K562 (cell line): ENCODE measurements around the gene POU3F3. TPM values are rescaled to one million over a fixed set of nuclear protein-coding genes. Genes with fewer than 3 reads are reported as not detected.

Experiments
- ATAC-seq: fragments of 200-7000 bp; cut with Tn5 transposase; 3 replicates; pipeline ENCODE4 v1.9.1; 2020; ENCODE audit warnings: moderate library complexity
- BruUV-seq: library from RNA; stranded (reverse); fragments of 400-500 nt; replicated peaks from 2 replicates; lab custom pipeline; 2021; lab: Mats Ljungman, UMichigan
- CTCF ChIA-PET: fragments of 300-600 bp; formaldehyde crosslinking; extraction: SDS; loops from one replicate; lab custom pipeline; 2021; ENCODE audit warnings: low intra/inter-chr PET ratio; lab: Yijun Ruan, JAX
- POLR2A ChIA-PET: fragments of 300-600, 350-650 bp; sonication (Branson Sonifier 250); formaldehyde crosslinking; extraction: SDS; loops from one replicate; lab custom pipeline; 2021; ENCODE audit warnings: antibody characterized with exemption, inconsistent platforms; lab: Yijun Ruan, JAX
- DNase-seq, 4 experiments: peaks; one replicate each; pipeline versions ENCODE4 v3.0.0 to v3.0.0-alpha.2; 2011 to 2018; ENCODE audit warnings: low spot score in 3 of 4, mixed read lengths in 3 of 4; ENCODE audit errors: extremely low read depth in 1 of 4
- FAIRE-seq: peaks from 2 replicates; lab custom pipeline; 2011; peaks lifted over from hg19 to GRCh38; lab: Jason Lieb, UNC
- H2AFZ ChIP-seq: 2 replicates; pipeline ENCODE4 v1.6.0; 2011; ENCODE audit warnings: low read depth, low read length, control low read depth, inconsistent platforms
- H3K27ac ChIP-seq: fragments of 200-600 bp; 3 replicates; pipeline ENCODE4 v1.8.0; 2011; ENCODE audit warnings: low read depth, mild to moderate bottlenecking, control low read depth, inconsistent platforms, low read length, moderate library complexity, mixed read lengths; ENCODE audit errors: extremely low read depth
- H3K27me3 ChIP-seq, 2 experiments: fragments of 300-600 bp in 1 of 2; 2 replicates in 1 of 2; 3 replicates in 1 of 2; pipeline versions ENCODE4 v1.6.0 to v1.8.0; 2011; ENCODE audit warnings: inconsistent platforms in 2 of 2, low read length in 2 of 2, mild to moderate bottlenecking in 1 of 2, mixed read lengths in 1 of 2, moderate library complexity in 1 of 2; ENCODE audit not compliant: control insufficient read depth in 2 of 2, insufficient read depth in 2 of 2
- H3K36me3 ChIP-seq: fragments of 300-600 bp; 3 replicates; pipeline ENCODE4 v1.8.0; 2011; ENCODE audit warnings: mild to moderate bottlenecking, low read length, inconsistent platforms; ENCODE audit not compliant: control insufficient read depth, insufficient read depth
- H3K4me1 ChIP-seq, 2 experiments: fragments of 200-600 bp in 1 of 2; replicated peaks in 1 of 2; 2 replicates in 1 of 2; 3 replicates in 1 of 2; pipeline versions ENCODE4 v1.5.1 to v1.8.0; 2011; ENCODE audit warnings: inconsistent platforms in 2 of 2, low read length in 2 of 2, mild to moderate bottlenecking in 1 of 2, mixed read lengths in 1 of 2, moderate library complexity in 1 of 2; ENCODE audit not compliant: control insufficient read depth in 2 of 2, insufficient read depth in 2 of 2
- H3K4me2 ChIP-seq: 2 replicates; pipeline ENCODE4 v1.6.1; 2011; ENCODE audit warnings: low read length, control low read depth, inconsistent platforms, mixed read lengths; ENCODE audit not compliant: insufficient read depth
- H3K4me3 ChIP-seq: fragments of 200-600 bp; sonication (generic), shearing (Covaris generic); 2 replicates; pipeline ENCODE4 v1.5.1; 2016; ENCODE audit warnings: control low read depth, inconsistent platforms
- H3K79me2 ChIP-seq: fragments of 200-600 bp; 3 replicates; pipeline ENCODE4 v1.8.0; 2011; ENCODE audit warnings: low read length, inconsistent platforms; ENCODE audit not compliant: control insufficient read depth, insufficient read depth
- H3K9ac ChIP-seq, 2 experiments: 2 replicates each; pipeline versions ENCODE4 v1.6.0 to v1.6.1; 2011; ENCODE audit warnings: low read depth in 2 of 2, low read length in 2 of 2, control low read depth in 1 of 2, inconsistent platforms in 1 of 2, mild to moderate bottlenecking in 1 of 2, mixed read lengths in 1 of 2; ENCODE audit not compliant: insufficient read depth in 1 of 2
- H3K9me1 ChIP-seq: one replicate; pipeline ENCODE4 v1.6.0; 2011; ENCODE audit warnings: inconsistent platforms, mild to moderate bottlenecking, low read length, moderate library complexity; ENCODE audit not compliant: control insufficient read depth, insufficient read depth
- H3K9me3 ChIP-seq: replicated peaks from 2 replicates; pipeline ENCODE4 v1.5.1; 2011; ENCODE audit warnings: low read depth, low read length, inconsistent platforms; ENCODE audit not compliant: control insufficient read depth, insufficient read depth
- H4K20me1 ChIP-seq: replicated peaks from 2 replicates; pipeline ENCODE4 v1.6.1; 2011; ENCODE audit warnings: low read length, inconsistent platforms, mixed read lengths; ENCODE audit not compliant: control insufficient read depth, insufficient read depth
- CHD2 ChIP-seq: IDR thresholded peaks from 2 replicates; pipeline ENCODE4 v1.6.1; 2011; ENCODE audit warnings: low read depth, low read length
- ZBTB26 ChIP-seq: fragments of 450-650 bp; formaldehyde crosslinking; IDR thresholded peaks from 2 replicates; pipeline ENCODE4 v1.4.0; 2022; ENCODE audit warnings: missing genetic modification characterization
- ZNF696 ChIP-seq: fragments of 250-450 bp; sonication (Bioruptor Pico); conservative IDR thresholded peaks from 2 replicates; pipeline ENCODE4 v1.4.0; 2020; ENCODE audit warnings: mild to moderate bottlenecking, moderate library complexity
- ZNF77 ChIP-seq: fragments of 250-450 bp; sonication (Bioruptor Pico); IDR thresholded peaks from 2 replicates; pipeline ENCODE4 v1.5.0; 2020
- WGBS: fragments of 100-300 bp; shearing (Covaris generic); methylation state at CpG from one replicate; pipeline ENCODE4 v1.1.6; 2016; ENCODE audit warnings: low coverage, mixed read lengths; ENCODE audit not compliant: insufficient coverage; ENCODE audit errors: missing lambda C conversion rate; 5-methylcytosine and 5-hydroxymethylcytosine counted together
- in situ Hi-C: fragments of 300-500 bp; cut with MboI; formaldehyde crosslinking; loops from 4 replicates; pipeline ENCODE4 v1.15.0; 2018; ENCODE audit warnings: inconsistent platforms, mixed read lengths
- intact Hi-C: fragments of 100-400 bp; cut with micrococcal nuclease; formaldehyde crosslinking; loops from 2 replicates; pipeline ENCODE4 v1.14.2; 2022
- polyA plus RNA-seq, 8 experiments: library from polyadenylated mRNA; depleted of rRNA in 4 of 8; stranded (reverse) in 5 of 8; unstranded in 3 of 8; fragments of >200 nt; fragmentation: Nextera tagmentation in 2 of 8; fragmentation: Illumina TruSeq in 1 of 8; extraction: Ambion mirVana in 2 of 8; extraction: Trizol in 1 of 8; gene quantifications; 2 replicates each; pipeline versions ENCODE4 v1.2.1 to v1.2.3, GENCODE V29; 2011 to 2014; ENCODE audit warnings: inconsistent platforms in 1 of 8, missing spikeins in 1 of 8
- total RNA-seq, 7 experiments: library from RNA; depleted of rRNA in 6 of 7; stranded (reverse); fragments of >200 nt in 6 of 7; fragmentation: Illumina TruSeq in 2 of 7; extraction: Trizol in 2 of 7; gene quantifications; 2 replicates each; pipeline versions ENCODE4 v1.2.1 to v1.2.3, GENCODE V29; 2011 to 2021; ENCODE audit warnings: low replicate concordance in 1 of 7

The POU3F3 gene
- total and polyA plus RNA-seq, 9 of the 15 experiments (the other 6 are each of a cell fraction or from before 2014, with no cell fraction given) = not detected

- intact Hi-C loops (no loop called here), in situ Hi-C loops (no loop called here)
- ChIA-PET POLR2A (no interaction called here), CTCF (no interaction called here)
- Histone ChIP-seq H3K4me1 (no peaks in the 10 kb centered on the region), H4K20me1 (no peaks in the 10 kb centered on the region), H3K79me2 (no peaks in the 10 kb centered on the region), H3K9me1 (no peaks in the 10 kb centered on the region), H3K27ac (no peak overlapping the region; the same call in 2 of the 3 replicates), H3K4me3 (no peak overlapping the region), H2AFZ (no peak overlapping the region), H3K9me3 (no peaks in the 10 kb centered on the region), H3K27me3 (peaks cover 0 to 13% of the 10 kb centered on the region in 2 experiments; a peak in 3 of 5 replicates), H3K36me3 (no peaks in the 10 kb centered on the region), H3K4me2 (no peak overlapping the region), H3K9ac (no peak overlapping the region)
- ATAC-seq = no peak
- no peak for FAIRE-seq
- WGBS = 2% methylated on average over 11 of the region's 11 CpGs
- no peak for TF ChIP-seq ZNF696 (CRISPR knock-in tag)
- TF ChIP-seq ZBTB26 = 0 out of 2 replicates have a peak, but pooled peaks have one; percentile 28
- DNase-seq = no peak
- no TSS peak for BruUV-seq
These were observed 25.1 kb downstream of the POU3F3 start for GRCh38 chr2:104878863-104879512.

GRCh38 chr2:104880076-104880475 lies 26.2 kb downstream of the POU3F3 start:
- no peak for FAIRE-seq
- WGBS = 0% methylated on average over 6 of the region's 6 CpGs
- Histone ChIP-seq H4K20me1 (no peaks in the 10 kb centered on the region), H3K9ac (no peak overlapping the region), H3K4me1 (no peaks in the 10 kb centered on the region)
- TF ChIP-seq ZNF77 (CRISPR knock-in tag) (no peak), CHD2 (no peak)
- TF ChIP-seq, all 486 proteins: peak for 0
- POLR2A ChIA-PET = interaction anchor here (0.8 kb wide), 1 partner anchor 94 kb away, joined by 3 read pairs; no protein-coding TSS in a partner anchor
- Histone ChIP-seq H3K27me3 (peaks cover 0 to 8% of the 10 kb centered on the region in 2 experiments; a peak in 3 of 5 replicates), H3K9me1 (no peaks in the 10 kb centered on the region), H3K4me3 (no peak overlapping the region), H3K9me3 (no peaks in the 10 kb centered on the region), H3K4me2 (no peak overlapping the region), H3K79me2 (no peaks in the 10 kb centered on the region), H2AFZ (no peak overlapping the region), H3K36me3 (no peaks in the 10 kb centered on the region), H3K27ac (no peak overlapping the region)
- DNase-seq (no peak), ATAC-seq (no peak)
- intact Hi-C loops (no loop called here), in situ Hi-C loops (no loop called here)
- BruUV-seq = no TSS peak
- CTCF ChIA-PET = no interaction called here
